AG08396 (cell line): ENCODE results near the gene TCF15.
"Not testable (repeated sequence)": the region's sequence is repeated elsewhere in the genome, so short reads cannot be mapped to it uniquely, and the experiment has no call there.

Source experiments
- DNase-seq: peaks from one replicate; pipeline ENCODE4 v3.0.0; 2012; ENCODE audit warnings: low spot score, mixed read lengths

Gene TCF15

GRCh38 chr20:578940-579690 is 31.0 kb downstream of the TCF15 start:
- not testable (repeated sequence) for DNase-seq

DNA sequence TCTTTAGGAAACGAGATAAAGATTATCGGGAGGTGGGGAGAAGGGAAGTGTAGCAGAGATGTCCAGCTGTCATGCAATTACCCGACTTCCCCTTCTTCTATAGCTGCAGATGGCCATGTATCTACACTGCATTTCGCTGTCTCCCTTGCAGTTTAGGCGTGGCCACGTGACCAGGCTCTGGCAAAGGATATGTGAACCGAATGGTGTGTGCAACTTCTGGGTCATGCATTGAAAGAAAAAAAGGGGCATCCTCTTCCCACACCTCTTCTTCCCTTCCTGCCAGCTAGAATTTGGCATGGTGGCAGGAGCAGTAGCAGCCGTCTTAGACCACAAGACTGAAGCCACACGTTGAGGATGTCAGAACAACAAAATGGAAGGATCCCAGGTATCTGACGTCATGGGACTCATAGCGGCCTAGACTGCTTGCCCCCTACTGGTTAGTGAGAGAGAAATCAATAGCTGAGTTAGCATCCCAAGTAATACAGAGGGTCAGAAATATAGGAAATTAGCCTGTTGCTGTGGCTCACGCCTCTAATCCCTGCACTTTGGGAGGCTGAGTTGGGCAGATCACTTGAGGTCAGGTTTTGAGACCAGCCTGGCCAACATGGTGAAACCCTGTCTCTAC is 32.8 kb downstream of the TCF15 start:
- DNase-seq = no peak

GRCh38 chr20:576156-576555 is 34.0 kb downstream of the TCF15 start:
- DNase-seq = no peak

DNA sequence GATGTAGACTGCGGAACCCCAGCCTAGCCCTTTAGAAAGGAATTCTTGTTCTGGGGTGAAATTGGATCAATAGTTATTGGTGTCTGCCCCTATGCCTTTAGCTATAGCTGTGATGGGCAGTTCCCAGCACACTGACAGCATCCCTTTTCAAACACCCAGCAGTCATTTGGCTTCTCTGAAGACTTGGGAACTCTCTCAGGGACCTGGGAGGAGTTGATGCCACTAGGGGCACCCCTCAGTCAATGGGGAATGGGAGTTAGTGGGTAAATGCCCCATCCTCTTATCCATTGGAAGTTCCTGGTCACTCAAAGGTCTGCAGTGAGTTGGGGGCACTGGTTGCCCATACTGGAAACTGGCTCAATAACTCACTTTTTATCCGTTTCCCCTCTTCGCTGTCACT is 34.9 kb downstream of the TCF15 start:
- DNase-seq = no peak

GRCh38 chr20:574297-574942 is 35.7 kb downstream of the TCF15 start:
- DNase-seq = no peak

GRCh38 chr20:573414-574296 is 36.5 kb downstream of the TCF15 start:
- no peak for DNase-seq

DNA sequence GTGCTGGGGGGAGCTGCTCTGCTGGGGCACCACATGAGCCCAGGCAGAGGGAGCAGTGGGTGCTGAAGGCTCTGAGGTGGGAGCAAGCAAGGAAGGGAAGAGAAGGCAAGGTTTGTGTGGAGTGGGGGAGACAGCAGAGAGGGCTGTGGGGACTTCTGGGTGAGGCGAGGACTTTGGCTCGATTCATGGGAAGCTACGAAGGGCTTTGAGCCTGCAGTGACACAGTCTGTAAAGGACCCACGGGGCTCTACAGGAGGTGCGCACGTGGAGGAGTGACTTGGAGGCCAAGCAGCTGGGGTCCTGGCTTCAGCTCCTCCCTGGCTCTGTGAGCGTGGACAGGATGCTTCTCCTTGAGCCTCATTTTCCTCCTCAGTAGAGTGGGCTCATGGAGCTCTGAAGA is 37.4 kb downstream of the TCF15 start:
- no peak for DNase-seq

DNA sequence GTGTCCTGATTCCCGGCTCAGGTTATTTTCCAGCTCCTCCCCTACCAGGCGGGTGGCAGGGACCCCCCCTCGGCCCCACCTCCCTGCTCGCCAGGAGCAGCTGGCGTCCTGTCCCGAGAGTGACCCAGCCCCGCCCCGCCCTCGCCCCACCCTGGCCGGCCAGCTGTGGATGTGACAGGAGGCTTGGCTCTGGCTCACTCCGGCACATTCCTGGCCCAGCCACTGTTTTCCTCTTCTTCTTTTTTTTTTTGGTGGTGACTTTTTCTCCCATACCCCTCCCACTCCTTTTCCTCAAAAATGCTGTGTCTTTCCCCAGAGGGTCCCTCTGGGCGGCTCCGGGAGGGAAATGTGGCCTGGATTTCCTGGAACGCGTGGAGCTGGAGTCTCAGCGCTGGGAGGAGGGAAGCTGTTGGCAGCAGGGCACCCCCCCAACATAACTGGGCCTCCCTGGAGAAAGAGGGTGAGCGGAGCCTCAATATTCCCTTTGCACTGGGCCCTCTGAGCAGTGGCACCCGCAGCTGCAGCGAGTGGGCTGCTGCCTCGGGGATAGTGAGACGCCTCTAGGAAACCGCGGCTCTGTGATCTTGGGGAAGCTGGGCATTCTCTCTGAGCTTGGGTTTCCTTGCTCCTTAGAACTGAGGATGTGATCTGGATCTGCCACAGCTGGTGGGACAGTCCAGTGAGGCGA is 38.2 kb downstream of the TCF15 start:
- DNase-seq = peak; percentile 49

DNA sequence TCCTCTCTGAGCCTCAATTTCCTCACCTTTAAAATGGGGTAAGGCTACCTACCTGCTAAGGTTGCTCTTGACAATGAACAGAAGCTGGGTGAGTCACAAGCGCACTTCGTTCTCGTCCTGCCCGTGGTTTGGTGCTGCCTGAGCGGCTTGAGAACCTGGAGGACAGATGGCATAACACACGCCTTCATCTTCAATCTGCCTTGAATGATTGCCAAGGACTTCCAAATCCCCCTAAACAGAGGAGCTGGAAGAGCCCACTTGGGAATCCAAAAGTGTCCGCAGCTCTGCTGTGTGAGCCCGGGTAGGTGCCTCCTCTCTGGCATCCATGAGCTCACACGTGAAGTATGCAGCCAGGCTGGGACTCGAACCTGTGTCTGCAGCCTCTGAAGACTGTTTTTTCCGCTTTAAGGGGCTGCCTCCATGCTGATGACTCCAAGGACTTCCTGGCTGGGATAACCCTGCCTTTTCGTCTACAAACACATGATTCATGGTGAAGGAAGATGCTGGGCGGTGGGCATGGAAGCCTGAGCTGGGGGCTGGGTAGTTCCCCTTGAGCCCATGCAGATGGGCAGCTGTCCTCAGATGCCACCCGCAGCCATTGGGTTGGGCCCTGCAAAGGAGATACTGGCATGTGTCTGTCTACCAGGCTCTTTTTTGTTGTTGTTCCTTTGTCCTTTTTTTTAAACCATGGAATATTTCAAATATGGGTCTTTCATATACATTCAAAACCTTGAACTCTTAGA is 41.3 kb downstream of the TCF15 start:
- no peak for DNase-seq

- DNase-seq = no peak
Measured at GRCh38 chr20:568097-568652, 41.9 kb downstream of the TCF15 start.

DNA sequence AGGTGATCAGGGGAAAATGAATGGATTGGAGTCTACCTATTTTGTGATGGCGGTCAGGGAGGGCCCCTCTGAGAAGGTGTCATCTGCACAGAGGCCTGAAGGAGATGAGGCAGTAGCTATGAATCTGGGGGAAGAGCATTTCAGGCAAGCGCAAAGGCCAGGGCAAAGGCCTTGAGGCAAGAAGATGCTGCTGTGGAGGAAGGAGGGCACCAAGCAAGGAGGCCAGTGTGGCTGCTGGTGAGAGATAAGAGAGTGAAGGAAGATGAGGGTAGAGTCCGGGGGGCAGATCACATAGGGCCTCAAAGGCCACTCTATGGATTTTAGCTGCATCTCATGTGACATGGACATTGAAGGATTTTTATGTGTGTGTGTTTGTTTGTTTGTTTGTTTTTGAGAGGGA is 45.9 kb downstream of the TCF15 start:
- no peak for DNase-seq

GRCh38 chr20:563187-563586 is 46.9 kb downstream of the TCF15 start:
- no peak for DNase-seq

DNA sequence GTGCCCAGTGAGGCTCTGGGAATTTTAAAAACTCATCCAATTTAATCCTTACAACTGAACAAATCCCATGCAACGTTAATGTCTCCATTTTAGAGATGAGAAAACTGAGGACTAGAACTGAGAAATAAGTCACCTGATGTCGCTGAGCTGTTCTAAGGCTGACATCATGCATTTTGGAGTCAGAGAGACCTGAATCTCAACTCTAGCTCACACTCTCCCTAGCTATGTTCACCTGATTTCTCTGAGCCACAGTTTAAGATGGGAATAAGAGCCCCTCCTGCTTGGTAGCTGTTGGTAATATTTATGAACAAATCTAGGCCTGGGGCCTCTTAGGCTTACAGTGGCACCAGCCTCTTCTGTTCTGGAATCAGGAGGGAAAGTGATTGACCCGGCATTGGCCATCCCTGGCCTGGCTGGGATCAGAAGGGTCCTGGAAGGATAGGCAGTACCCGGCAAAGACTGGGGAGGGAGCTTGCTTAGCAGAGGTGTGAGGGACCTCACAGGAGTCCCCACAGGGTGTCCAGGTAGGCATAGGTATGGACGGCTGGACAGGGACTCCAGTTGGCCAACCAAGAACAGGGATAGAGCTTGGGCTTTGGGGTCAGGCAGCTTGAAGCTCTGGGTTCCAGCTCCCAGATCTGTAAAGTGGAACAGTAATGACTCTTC is 47.7 kb downstream of the TCF15 start:
- no peak for DNase-seq

GRCh38 chr20:561437-562231 is 48.5 kb downstream of the TCF15 start:
- DNase-seq = peak; percentile 73

DNA sequence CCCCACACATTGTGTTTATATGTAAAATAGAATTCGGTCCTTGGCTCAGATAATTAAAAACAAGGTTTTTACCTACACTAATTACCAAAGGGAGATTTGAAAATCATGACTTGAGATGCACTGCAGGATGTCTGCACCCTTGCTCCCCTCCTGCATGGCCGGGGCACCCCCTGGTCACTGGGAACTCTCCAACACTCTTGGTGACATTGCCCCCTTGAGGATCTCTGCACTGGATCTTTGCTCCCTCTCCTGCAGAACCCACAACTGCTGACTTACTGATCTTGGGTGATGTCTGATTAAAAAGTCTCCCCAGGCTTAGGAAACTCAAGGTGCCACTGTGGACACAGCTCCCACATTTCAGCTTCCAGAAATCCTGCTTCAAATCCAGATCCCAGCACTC is 49.4 kb downstream of the TCF15 start:
- no peak for DNase-seq

DNA sequence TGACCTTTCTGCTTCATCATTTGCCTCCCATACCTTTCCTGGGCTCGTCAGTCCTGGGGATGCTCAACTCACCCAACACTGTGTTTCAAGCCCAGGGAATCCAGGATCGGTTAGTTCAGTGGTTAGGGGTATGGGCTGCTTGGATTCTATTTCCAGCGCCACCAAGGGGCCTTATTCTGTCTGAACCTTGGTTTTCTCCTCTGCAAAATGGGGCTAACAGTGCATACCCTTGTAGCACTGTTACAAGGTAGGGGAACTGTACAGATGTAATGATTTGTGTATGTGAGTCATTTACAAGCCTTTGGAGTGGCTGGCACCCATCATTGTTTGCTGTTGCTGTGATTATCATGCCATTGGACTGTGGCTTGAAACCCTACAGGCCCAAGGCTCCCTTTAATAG is 52.0 kb downstream of the TCF15 start:
- DNase-seq = no peak

DNA sequence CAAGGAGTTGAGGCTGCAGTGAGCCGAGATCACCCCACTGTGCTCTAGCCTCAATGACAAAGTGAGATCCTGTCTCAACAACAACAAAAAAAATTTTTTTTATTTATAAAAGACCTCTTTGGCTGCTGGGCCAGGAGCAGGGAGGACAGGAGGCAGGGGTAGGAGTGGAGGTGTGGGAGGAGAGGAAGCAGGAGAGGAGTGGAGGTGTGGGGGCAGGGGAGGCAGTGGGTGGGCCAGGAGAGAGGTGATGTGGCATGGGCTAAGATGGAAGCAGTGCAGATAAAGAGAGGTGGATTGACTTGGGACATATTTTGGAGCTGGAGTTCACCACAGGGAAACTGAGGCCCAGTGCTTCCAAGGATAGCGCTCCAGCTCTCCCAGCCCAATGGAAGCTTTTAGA is 53.1 kb downstream of the TCF15 start:
- no peak for DNase-seq

- no peak for DNase-seq
Measured at GRCh38 chr20:555976-556385, 54.1 kb downstream of the TCF15 start.
